ENCODE measurements around the gene KCNK2.

Gene KCNK2, protein sequence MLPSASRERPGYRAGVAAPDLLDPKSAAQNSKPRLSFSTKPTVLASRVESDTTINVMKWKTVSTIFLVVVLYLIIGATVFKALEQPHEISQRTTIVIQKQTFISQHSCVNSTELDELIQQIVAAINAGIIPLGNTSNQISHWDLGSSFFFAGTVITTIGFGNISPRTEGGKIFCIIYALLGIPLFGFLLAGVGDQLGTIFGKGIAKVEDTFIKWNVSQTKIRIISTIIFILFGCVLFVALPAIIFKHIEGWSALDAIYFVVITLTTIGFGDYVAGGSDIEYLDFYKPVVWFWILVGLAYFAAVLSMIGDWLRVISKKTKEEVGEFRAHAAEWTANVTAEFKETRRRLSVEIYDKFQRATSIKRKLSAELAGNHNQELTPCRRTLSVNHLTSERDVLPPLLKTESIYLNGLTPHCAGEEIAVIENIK

DNA sequence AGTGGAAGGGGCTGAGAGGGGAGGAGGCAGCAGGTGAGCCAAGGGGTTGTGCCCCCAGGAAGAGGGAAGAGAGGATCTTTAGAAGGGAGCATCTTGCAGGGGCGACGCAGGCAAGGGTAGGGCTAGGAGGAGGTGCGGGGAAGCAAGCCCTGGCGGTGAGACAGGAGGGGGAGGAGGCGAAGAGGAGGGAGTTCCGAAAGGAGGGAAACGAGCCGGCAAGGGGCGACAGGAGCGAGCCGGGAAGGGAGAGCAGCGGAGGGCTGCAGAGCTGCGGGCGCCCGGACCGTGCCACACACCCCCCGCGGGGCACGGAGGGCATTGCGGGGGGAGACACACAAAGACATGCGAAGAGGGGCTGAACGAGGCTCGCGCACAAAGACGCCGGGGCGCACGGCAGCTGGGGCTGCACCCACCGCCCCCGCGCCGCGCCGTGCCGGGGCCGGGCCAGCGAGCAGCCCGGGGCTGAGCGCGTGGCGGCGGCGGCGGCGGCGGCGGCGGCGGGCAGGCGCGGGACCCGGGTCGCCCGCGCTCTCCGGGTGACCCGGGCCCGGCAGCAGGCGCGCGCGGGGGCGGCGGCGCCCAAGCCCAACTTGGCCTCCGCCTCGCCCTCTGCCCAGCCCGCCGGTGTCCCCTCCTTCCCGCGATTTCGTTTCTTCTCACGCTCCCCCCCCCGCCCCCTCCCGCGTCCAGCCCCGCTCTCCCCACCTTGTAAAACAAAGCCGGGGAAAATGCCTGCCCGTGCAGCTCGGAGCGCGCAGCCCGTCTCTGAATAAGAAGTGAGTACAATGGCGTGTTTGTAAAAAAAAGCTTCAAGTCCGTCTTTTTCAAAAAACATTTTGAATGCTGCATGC is at the start of gene KCNK2:
Gene KCNK2, plus strand, starts transcription at position 206 of the 851 bp plus-strand sequence. CDS start 649 bp downstream, outside the sequence.
- no peak for DNase-seq

DNA sequence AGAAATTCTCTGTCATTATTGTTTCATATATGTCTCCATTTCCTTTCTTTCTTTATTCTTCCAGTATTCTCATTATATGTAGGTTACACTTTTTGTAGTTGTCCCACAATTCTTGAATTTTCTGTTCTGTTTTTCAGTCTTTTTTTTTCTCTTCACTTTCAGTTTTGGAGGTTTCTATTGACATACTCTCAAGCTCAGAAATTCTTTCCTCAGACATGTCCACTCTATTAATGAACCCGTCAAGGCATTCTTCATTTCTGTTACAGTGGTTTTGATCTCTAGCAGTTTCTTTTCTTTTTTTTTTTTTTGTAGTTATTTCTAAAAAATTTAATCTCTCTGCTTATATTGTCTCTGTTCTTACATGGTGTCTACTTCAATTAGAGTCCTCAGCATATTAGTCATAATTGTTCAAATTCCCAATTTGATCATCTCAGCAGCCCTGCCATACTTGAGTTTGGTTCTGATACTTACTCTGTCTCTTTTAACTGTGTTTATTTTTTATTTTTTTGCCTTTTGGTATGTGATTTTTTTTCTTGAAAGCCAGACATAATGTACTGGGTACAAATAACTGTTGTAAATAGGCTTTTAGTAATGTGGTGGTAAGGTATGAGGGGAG is 49.5 kb upstream of the KCNK2 start:
- no peak for DNase-seq

DNA sequence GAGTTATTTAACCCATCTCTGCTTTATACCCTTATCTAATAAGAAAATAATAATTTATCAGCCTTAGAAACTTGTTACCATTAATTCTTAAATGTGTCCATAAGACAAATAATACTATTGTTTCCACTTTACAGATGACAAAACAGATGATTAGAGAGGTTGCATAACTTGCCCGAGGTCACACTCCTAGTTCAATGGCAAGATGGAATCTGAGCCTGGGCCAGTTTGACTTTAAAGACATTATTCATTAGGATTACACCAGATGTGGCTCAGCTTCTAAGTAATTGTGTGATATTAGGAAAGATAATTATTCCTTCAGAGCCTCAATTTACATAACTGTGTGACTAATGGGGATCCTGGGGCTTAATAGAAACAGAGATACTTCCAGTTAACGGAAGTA is 42.3 kb upstream of the KCNK2 start:
- DNase-seq = no peak

DNA sequence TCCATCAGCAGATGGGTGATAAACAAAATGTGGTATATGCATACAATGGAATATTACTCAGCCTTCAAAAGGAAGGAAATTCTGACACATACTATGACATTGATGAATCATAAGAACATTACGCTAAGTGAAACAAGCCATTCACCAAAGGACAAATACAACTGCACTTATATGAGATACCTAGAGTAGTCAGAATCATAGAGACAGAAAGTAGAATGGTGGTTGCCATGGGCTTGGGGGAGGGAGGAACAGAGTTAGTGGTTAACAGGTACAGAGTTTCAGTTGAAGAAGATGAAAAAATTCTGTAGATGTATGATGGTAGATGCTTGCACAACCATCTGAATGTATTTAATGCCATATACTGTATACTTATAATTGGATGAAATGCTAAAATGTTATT is 39.1 kb upstream of the KCNK2 start:
- no peak for DNase-seq

DNA sequence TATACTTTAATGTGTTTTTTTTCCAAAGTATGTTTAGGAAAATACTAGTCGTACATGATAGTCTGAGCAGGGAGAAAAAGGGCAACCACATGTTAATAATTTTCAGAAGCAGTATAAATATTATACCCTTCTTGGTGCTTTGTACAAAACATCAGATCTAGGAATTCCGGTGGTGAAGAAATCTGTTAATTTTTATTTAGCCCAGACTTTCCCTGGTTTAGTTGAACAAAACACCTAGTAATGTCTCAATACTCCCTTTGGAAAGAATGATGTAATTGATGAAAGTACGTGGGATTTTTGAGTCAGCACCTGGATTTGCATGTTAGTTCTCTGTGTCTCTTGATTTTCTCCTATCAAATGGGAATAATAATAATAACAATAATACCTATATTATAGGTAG is 38.4 kb upstream of the KCNK2 start:
- no peak for DNase-seq

DNA sequence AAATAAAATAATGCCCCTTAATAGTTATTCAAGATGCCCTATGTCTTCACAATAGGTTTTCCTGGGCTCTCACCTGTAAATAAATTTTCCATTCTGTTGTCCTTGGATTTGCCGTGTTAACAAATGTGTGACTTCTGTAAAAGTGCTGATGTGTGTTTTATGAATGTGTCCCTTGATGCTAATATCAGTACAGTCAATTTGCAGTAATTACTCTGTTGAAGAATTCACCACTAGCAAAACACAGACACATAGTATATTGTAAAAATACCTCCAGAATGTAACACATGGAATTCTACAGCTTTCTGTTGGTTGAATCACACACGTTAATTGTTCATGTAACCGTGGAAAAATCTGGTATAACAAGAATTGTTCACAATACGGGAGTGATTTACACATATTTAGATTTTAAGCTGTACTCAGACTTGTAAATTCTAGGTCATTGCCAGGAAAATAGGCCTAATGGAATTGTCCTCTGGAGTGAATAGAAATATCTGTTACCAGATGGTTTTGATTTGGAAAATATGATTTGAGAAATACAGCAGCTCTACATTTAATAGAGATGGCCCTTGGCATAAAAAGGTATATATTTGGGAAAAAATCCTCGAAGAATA is 36.7 kb upstream of the KCNK2 start:
- DNase-seq = no peak

DNA sequence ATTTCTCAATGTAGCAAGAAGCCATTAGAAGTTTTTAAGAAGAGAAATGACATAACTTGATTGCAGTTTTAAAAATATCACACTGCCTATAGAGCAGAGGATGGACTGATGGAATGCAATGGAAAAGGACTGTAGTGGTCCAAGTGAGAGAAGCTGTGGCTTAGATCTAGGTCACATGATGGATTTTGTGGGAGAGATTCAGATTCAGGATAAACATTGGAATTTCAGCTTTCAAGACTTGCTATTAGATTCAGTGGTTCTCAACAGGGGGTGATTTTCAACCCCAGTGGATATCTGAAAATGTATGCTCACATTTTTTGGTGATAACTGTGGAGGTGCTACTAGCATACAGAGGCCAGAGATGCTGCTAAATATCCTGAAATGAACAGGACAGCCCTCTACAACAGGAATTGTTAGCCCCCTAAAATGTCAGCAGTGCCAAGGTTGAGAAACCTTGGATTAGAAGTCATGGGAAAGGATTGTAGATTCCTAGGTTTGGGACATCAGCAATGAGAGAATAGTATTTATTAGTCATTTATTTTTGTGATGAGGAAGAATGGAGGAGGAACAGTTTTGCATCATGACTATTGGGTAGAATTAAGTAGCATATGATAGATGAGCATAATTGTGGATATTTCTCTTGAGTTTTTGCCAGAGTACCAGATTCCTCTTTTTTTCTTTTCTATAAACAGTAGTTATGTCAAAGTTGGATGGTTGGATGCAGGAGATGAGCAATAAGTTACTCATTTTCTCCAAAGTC is 30.1 kb upstream of the KCNK2 start:
- no peak for DNase-seq

DNA sequence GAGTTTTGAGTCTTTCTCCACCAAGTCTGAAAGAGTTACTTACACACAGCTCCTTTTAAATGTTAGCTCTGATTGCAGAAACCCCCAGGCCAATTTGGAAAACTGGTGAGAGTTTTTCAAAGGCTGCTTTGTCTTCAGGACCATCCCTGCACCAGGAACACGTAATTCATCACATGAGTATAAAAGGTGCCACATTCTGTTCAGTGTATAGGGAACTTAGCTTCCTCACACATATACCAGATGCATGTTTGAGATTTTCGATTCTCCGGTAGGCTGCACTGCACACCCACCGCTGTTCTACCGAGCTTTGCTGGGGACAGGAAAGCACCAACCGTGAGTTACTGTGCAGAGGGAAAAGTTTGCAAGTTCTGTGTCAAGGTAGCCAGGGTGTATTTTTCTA is 28.3 kb upstream of the KCNK2 start:
- DNase-seq = no peak

DNA sequence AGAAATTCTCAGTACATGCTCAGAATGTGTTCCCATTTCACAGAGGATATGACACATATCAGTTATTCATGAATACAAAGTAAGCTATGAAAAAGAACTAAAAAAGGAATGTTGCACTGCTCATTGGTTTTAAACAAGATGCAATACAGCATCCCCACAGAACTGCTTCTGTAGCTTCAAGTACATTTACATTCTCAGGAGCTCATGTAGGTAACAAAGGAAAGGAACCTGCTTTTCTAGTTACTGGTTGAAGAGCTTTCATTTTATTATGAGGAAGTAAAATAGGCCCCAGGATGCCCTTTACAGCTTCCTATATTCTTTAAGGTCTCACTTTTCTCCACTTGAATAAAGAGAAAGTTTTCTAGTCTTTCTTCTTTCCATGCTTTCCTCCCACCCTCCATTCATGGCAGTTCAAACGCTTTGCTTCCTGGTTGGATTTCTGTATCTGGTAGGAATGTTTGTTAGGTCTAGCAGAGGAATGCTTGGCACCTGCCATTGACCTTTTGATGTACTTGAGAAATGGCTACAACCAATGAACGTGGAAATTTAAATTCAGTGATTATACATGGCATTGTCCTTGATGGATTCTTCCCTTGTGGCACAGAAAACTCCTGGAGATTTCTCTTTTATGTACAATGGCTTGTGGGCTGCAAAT is 27.1 kb upstream of the KCNK2 start:
- no peak for DNase-seq

DNA sequence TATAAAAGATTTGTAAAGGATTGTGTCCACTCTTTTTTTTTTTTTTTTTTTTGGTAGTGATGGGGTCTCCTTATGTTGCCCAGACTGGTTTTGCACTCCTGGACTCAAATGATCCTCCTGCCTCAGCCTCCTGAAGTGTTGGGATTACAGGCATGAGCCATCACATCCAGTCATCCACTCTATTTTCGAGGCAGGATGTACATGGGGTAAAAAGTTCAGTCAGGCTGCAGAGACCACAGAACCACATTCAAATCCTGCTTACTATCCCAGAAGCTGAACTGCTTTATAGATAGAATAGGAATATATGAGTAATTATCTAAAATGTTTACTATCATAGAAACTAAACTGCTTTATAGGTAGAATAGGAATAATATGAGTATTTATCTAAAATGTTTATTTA is 26.0 kb upstream of the KCNK2 start:
- DNase-seq = no peak

DNA sequence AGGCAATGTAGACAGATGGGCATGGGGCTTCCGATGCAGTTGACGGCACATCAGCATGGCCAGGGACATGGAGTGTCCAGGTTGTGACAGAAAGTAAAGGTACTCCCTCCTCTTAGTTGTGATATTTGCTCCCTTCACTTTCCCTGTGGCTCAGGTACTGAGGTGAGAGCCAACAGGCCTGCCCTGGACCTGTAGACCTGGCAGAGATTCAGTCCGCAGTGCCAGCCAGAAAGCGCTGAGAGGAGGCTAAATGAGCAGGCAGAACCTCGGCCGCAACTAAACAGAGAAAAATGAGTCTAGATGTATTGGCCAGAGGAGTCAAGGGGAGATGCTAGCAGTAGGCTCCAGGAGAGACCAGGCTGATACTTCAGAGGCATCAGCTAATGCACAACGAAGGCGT is 22.6 kb upstream of the KCNK2 start:
- no peak for DNase-seq

DNA sequence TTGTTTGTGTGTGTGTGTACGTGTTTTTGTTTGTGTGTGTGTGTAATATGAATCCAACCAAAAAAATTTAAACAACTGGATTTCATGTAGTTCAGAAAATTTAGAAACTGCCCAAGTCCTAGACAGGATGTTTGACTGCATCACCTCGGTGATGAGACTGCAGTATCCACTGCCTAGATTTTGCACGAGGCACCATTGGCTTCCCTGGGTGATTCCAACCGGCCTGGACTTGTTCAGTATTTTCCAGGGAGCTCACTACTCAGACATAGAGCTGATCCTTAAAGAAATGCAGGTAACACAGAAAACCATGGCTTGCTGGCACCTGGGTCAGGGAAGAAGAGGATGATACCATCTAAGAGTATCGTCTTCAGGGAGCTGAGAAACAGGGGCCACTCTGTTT is 18.2 kb upstream of the KCNK2 start:
- DNase-seq = no peak

DNA sequence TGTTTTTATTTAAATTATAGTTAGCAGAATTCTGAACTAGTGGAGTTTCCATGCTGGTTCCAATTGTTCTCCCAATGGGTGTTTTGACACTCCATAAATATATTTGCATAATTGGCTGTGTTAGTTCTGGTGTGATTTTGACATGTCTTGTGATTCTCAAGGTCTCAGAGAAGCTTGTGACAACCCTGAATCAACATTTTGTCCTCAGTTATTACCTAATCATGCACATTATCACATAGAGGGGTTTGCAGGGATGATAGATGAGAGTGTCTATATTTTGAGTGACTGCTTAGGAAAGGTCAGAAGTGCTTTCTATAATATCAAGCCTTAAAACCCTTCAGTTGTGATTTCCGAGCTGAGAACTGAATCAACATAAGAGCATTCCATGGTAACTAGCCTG is 11.5 kb upstream of the KCNK2 start:
- DNase-seq = no peak

DNA sequence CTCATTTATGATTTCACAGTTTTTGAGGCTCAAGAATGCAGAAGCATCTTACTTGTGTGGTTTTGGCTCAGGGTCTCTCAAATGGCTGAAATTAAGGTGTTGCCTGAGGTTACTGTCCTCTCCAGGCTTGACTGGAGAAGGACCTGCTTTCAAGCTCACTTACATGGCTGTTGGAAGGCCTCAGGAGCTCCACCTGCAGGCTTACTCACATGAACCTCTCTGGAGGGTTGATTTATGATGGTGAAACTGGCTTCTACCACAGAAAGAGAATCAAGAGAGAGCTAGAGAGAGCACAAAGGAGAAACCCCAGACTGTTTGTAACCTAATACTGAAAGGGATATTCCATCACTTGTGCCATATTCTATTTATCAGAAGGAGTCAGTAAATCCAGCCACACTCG is 6.2 kb upstream of the KCNK2 start:
- DNase-seq = no peak

DNA sequence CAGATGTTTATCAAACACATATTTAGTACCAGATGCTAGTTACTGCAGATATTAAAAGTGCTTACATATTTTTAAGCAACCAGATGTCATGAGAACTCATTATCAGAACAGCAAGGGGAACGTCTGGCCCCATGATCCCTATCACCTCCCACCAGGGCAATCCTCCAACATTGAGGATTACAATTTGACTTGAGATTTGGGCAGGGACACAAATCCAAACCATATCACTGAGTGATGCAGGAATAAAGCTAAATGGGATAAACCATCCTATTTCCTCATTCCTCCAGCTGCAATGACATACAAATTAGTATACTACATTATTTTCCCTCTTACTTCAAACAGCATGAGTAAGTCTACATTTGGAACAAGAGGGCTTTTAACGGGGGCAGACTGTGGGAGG is 3.1 kb upstream of the KCNK2 start:
- DNase-seq = no peak

DNA sequence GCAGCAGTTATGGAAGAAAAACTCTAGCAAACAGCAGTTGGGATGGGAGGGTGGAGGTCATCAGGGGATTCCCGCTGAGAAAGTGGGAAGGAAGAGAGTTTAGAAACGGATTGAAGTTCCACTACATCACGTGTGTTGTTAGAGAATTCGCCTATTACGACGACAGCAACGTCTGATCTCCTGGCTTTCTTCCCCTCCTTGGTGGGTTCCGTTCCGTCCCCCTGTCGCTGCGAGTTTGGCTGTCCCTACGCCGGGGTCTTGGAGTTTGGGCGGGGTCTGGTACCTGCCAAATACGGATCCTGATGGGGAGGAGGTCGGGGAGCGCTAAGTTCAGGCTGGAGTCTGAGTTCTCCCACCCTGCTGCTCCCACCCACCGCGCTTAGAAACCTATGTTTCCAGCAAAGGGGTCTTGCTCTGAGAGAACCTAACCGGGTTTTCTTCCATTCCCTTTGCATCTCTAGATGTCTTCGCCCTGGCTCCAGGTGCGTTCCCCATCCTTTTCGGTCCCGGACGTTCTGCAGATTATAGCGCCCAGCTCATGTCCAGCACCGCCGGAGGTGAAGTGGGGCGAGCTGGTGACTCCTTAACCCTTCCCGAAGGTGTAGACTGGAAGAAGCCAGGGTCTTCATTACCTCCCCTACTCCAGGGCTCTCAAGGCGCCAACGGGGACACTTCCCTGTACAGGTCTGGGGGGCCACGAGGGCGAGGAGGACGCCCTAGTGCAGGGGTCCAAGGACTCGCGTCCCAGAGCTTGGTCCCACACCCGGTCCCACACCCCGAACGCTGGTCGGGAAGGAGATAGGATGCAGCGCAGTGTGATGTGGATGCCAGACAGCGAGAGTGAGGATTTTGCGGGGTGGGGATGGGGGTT is 641 bp upstream of the KCNK2 start:
- DNase-seq = no peak

DNA sequence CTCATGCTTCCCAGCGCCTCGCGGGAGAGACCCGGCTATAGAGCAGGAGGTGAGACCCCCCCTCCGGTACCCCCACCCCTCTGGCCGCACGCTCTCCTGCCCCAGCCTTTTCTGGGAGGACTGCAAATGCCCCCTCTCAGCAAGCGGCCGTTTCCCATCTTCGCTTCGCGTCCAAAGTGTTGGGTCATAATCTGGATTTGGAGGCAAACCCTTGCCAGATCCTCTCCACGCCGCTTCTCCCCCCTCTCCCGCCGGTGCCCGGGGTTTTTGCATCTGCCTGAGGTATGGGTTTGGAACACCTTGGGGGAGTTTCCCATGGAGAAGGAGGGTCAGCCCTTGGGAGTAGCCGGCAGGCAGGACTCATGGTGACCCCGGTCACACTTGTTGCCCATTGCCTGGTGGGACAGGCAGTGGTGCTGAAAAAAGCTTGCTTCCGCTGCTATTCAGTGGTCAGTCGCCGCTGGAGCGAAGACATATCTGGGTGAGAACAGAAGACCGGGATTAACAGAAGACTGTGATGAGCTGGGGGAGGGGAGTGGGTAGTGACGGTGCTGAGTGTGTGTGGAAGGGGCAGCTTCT is 935 bp downstream of the KCNK2 start:
- no peak for DNase-seq

DNA sequence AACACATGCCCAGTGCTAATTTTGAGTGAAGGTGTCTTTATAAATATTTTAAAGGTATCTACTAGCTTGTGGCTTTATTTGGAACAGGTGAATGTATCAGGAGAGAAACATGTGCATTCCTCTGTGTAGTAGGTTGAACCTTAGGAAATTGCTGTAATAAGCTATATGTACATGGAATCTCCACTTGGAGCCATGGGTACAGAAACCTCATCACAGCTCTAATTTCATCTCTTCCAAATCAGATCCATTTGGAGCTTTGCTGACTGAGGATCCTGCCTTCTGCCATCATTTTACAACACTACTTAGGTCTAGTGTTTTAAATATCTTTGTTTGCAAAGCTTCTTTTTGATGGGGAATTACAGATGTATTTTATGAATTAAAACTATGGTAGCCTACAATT is 2.1 kb downstream of the KCNK2 start:
- no peak for DNase-seq

DNA sequence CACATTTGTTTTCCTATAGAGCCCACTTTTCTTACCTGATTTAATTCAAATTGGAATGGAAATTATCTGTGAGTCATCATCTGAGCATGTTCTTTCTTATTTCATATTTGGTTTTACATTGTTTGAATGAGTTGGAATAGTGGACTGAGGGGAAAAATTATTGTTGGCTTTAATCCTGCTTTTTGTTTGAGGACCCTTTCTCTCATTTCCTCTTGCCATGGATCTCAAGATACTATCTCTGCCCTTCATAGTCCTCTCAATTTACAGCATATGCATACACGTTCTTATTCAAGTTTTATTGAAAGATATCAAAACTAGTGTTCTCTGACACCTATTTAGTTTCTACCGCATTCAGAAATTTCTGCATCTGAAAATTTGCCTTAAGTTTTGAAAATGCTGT is 5.1 kb downstream of the KCNK2 start:
- DNase-seq = no peak

DNA sequence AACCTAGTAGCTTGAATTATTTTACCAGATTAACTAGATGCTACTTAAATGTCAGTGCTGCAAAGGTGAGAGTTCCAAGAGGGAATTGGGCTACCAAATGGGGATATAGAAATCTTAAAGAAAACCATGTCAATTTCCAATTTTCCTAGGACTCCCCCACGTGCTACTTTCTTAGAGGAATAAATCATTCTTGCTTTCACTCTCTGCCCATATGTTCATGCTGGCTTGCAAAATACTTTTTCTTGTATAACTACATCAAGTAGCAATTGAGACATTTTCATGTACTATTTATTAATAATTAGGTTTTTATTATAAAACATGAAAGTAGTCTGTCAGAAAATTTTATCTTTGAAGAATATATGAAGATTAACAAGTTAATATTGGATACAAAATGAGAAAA is 11.8 kb downstream of the KCNK2 start:
- DNase-seq = no peak

DNA sequence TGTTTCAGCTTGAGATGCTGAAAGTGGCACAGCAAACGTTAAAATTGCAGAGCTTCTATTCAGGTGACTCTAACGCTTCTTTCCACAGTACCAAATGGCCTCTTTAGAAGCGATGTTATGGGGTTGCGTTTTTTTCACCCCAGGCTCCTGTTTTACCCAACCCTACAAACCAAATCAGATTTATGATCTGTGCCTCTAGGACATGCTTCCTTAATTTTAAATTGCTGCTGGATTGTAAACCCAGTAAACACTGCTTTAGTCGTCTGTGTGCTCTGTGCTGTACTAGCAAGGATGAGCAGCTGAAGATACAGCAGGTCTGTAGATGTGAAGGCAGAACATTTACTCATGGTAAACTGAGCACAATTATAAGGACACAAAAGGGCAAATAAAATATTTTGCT is 13.0 kb downstream of the KCNK2 start:
- no peak for DNase-seq
